SIG-M5 treated with dmso at 0.1 percent for 504 hours (cell line): ENCODE data around the gene GMNC.
"Not testable (repeated sequence)": the region's sequence is repeated elsewhere in the genome, so short reads cannot be mapped to it uniquely, and the experiment has no call there.

Source experiments
- DNase-seq: peaks from one replicate; lab custom pipeline; 2025; ENCODE audit not compliant: unreplicated experiment; lab: John Stamatoyannopoulos, UW

Gene GMNC, protein sequence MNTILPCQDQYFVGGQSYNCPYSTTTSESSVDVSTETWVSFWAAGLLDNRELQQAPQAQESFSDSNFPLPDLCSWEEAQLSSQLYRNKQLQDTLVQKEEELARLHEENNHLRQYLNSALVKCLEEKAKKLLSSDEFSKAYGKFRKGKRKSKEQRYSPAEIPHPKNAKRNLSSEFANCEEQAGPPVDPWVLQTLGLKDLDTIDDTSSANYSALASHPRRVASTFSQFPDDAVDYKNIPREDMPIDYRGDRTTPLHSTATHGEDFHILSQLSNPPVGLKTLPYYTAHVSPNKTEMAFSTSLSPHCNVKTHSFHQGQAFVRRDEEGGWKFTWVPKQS

DNA sequence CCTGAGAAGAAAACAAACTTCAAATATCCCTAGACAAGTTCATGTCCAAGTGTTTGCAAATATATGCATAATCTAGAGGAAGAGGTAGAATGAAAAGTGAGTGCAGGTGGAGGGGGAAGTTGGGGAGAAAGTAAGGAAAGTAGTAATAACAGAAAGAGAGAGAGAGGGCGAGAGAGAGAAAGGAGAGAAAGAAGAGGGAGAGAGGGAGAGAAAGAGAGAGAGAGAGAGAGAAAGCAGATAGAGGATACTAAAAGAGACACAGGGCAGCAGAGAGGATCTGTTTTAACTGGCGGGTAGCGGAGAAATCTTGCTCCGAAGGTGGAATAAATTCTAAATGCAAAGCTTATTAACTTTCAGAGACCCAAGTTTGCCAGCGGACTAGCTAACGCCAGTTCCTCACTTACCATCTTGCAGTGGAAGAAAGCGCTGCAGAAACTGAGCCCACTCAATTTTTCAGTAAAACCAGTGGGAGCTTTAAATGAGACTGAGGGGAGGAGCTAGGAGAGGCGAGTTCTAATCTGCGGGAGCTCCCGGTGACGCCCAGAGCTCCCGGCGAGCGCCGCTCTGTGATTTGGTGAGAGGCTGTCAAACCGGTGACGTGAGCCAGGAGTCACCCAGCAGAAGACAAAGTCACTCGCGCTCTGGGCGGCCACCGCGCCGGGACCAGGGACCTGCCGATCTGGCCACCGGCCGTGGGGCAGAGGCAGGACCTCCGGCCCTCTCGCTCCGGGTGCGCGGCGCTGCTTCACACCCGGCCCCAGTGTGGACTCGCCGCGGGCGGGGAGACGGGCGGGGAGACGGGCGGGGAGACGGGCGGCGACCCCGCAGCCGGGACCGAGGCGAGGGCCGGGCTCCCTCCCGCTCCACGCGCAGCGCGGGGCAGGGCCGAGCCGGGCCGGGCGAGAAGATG lies at the start of gene GMNC:
Gene GMNC (minus strand): TSS at position 486 of the 910 bp plus-strand sequence. CDS start 79 bp downstream, at position 407.
- DNase-seq = peak; percentile 23

DNA sequence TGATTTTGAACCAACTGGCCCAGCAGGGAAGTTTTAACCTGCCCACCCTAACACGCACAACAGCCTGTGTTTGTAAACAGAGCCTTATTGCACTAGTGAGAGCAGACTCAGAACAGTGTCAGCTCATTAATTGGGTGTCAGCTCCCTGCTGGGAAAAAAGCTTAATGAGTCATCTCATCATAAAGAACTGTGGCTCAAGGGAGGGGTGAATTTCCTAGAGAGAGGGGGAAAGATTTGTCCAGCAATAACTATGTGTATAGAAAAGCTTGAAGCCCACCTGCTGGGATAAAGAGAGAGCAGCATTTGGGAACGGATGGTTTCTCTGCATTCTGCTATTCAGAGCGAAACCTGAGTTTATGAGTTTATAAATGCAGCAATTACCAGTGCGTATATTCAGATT lies 48.9 kb upstream of the GMNC start:
- DNase-seq = no peak

DNA sequence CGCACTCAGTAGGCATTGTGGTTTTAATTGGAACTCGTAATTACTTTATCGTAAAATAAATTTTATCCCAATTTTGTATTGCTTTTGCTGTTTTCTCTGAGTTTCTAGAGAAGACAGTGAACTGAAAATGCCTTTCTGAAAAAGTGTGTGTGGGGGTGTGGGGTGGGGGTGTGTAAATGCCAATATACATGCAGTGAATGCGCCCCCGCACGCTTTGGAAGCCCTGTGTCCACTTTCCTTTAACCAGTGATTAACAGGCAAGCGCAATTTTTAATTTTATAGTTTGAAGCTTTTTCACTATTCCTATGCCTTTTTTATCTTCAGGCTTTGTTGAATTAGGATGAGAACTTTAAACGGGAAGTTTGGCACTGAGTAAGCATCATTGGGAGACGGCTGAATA lies 47.4 kb upstream of the GMNC start:
- DNase-seq = no peak

DNA sequence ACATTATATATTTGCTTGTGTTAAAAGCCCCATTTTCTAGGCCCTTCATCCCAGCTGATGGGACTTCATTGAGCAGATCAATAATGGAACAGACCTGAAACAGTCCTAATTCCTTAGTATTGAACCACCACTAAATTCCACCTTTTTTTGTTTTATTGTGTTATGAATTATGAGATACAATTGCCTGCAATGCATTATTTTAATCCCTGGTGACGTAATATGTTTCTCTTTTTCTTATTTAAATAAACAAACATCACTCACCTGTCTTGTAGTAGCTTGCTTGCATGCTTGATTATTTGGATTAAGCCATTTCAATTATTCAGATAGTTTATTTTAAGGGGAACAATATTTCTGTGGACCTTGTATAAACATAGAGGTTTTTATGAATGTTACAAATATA lies 40.7 kb upstream of the GMNC start:
- DNase-seq = no peak

DNA sequence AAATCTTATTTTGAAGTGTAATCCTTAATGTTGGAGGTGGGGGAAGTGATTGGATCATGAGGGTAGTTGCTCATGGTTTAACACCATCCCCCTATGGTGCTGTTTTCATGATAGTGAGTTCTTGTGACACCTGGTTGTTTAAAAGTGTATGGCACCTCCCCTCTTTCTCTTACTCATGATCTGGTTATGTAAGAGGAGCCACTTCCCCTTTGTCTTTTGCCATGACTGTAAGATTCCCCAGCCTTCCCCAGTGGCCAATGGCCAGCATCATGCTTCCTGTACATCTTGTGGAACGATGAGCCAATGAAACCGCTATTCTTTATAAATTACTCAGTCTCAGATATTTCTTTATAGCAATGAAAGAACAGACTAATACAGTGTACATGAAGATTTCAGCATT lies 39.8 kb upstream of the GMNC start:
- peak; percentile 49 for DNase-seq

DNA sequence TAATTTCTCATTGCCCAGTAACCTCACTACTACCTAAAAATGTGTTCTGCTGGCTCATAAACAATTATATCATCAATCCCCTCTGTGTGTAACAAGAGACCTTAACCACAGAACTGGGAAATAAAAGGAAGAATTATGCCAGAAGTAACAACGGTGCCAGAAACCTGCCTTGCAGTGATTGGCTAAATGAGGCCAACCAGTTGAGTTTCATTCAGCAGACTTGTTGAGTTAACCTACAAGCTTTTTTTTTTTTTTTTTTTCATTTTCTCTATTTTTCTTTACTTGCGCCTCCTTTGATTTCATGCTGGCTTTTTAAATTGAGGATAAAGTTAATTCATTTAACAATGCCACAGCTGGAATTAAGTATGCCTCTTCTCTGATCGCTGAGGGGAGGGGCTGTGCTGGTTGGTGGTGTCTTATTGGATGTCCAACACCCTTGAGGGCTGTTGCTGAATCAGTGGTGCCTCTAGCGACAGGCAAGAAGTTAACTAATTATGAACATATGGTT lies 30.0 kb upstream of the GMNC start:
- DNase-seq = no peak

DNA sequence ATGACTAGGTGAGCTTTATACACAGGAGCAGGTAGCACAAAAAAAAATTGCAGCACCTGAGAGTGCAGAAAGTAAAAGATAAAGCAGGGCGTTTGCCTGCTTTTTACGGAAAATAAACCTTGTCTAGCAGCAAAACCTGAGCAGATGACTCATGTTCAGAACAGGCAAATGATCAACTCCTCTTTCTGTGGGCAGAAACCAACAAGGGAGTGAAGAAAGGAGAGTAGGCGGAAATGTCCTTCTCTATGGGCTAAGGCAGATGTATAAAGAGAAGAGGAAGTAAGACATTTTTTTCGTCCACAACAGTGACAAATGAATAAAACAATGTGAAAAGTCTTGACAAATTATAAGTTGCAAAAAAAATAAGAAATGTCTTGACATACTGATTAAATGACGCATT lies 24.5 kb upstream of the GMNC start:
- DNase-seq = peak; percentile 42

DNA sequence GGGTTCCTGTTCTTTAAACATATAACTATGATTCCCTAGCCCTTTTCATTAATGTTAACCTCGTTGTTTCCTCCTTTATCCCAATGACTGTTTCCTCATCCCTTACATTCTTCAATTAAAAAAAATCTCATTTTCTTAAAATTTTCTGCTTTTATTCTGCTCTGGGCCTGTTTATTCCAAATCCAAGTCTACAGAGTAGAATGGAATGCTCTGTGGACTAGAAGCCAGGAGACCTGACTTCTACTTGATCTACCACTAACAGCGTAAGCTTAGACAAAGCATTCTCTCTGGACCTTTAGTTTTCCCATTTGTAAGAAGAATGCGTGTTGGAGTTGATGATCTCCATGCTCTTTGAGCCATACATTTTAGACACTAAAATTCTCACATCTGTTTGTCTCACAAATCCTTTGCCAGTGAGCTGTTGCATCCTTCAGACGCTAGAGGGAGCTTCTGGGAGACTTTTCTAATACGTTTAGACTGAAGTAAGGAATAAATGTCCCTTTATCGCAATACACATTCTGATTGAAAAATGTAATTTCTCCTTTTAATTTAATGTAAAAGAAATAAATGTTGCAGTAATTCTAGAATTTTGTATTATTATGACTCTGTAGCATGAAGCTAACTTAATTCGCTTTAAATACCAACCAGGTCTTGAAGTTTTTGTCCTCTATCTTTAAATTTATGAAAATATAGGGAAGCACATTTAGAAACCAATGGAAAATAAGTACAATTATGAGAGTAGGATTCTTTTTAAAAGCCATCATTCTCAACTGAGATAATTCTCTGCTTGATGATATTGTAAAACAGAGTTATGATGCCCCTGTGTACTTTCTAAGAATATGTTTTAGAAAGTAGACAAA lies 21.7 kb upstream of the GMNC start:
- DNase-seq = peak; percentile 47

DNA sequence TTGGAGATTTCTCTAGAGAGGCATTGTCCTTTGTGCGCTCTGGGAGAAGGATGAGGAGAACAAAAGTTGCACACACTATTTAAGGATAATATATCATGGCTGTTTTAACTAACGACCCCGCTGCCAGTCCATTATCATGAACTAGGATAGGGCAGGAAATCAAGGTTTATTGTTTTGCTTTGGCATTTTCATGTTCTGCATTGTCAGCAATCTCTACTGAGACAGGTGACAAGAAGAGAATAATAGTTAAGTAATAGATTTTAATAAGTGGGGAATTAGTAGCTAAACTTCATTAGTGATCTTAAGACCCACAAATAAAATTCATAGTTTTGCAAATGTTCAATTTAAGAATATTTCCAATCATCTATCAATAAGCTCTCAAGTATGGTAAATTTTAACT lies 20.6 kb upstream of the GMNC start:
- DNase-seq = no peak

DNA sequence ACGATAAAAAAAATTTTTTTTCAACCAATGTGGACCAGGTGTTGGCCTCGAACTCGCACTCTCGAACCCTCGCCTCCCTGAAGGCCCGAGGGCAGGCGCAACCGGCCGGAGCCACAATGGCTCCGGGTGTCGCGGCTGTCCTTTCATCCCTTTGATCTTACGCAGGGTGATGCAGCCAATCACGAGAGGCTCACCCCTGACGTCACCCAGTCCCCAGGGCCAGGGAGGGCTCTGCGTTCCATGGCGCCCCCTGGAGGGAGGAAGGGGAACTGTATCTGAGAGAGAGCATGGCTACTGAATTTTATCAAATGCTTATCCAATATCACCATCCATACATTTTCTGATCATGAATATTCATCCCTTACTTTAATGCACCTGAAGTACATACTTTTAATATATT lies 15.4 kb upstream of the GMNC start:
- DNase-seq = no peak

DNA sequence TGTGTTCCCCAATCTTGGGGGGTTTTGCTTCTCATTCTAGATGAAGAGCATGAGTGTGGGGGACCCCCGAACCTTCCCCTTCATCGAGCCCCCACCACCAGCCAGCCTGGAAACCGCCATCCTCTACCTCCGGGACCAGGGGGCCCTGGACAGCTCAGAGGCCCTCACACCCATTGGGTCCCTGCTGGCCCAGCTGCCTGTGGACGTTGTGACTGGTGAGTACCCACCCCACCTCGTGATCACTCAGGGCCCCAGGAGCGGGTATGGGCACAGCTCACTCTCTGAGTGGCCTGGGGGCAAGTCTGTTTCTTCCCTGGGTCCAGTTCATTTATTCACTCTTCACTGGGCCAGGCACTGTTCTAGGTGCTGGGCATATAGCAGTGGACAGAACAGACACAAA lies 13.9 kb upstream of the GMNC start:
- DNase-seq = not testable (repeated sequence)

DNA sequence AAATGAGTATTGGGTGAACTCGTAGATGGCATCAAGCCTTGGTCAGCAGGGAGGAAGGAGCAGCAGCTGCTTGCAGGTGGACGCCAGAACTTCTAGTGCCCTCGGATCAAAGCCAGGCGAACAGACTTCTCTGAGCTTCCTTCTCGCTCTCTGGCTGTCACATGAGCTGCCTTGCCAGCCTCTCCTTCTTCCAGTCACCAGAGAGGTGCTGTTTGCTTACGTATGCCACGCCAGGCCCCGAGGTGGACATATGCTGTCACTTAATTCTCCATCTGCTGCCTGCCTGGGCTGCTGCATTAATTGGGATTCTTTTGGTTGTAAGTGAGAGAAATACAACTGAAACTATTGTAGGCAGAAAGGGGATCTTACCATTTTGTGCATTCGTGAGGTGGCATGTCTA lies 12.6 kb upstream of the GMNC start:
- DNase-seq = not testable (repeated sequence)

DNA sequence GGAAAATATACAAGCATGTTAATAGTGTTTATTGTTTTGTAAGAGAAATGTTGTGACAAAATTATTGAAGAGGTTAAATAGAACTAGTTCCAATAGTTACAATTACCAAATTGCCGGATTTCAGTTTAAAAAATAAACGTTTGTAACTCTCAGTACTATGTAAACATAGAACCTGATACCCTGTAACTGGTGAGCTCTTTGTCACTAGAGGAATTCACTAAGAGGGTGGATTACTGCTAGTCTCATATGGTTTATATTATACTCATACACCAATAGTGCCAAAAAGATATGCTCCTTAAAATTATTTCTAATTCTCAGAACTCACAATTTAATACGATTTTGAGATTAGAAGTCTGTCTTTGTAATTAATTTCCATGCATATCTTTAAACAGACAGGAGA lies 7.6 kb upstream of the GMNC start:
- DNase-seq = no peak

DNA sequence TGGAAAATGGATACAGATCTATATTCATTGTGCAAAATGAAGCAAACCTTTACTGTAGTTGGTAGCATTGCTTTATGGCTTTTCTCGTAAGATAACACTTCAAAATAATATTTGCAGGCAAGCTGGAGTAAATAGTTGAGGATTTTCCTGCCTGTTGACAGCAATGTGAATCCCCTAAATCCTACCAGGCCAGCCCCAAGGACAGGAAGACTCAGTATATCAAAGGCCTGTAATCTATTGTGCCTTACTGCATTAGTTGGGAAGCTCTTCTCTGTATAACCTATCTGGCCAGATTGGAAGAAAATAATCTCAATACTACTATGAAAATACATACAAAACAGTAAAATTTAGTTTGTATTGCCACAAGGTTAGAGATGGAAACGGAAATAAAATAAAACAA lies 4.6 kb upstream of the GMNC start:
- DNase-seq = no peak

DNA sequence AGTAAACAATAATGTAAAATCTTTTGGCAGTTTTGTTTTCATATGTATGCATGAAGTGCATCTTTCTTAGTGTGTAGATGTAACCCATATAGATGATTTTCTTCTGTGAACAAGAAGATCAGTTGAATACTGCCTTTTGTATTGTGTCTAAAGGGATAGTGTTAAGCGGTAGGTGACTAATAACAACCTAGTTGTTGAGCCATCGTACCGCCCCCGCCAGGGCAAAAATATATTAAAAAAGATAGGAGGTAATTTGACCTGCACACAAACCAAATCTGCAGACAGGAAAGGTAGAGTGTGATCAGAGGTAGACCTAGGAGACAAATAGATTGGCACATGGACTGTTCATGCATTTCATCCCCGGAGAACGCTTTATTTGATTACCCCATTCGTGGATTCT lies 3.3 kb upstream of the GMNC start:
- no peak for DNase-seq

DNA sequence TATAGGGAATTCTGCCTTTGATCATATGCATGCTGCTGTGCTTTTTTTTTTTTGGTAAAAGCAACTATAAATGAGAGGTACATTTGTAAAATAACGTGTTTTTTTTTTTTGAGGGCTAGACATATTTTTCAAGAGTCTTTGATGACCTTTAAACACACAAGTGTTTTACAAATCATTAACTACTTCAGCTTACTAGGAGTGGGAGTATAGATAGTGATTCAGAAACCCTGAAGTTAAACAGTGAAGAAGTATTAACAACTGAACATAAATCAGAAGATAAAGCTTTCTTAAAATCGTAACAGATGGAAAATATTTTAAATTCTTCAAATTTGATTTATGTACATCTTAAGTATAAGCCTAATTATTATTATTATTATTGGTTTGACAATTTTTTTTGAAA lies 2.9 kb upstream of the GMNC start:
- no peak for DNase-seq

DNA sequence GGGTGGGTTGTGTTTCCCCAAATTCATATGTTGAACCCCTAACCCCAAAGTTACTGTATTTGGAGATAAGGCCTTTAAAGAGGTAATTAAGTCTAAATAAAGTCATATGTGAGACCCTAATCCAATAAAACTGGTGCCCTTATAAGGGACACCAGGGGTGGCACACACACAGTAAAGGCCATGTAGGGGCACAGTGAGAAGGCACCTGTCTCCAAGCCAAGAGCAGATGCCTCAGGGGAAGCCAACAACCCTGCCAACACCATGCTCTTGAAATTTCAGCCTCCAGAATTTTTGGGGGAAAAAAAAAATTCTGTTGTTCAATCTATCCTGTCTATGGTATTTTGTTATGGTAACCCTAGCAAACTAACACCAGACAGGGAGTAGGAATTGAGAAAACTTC lies 1.5 kb upstream of the GMNC start:
- no peak for DNase-seq

DNA sequence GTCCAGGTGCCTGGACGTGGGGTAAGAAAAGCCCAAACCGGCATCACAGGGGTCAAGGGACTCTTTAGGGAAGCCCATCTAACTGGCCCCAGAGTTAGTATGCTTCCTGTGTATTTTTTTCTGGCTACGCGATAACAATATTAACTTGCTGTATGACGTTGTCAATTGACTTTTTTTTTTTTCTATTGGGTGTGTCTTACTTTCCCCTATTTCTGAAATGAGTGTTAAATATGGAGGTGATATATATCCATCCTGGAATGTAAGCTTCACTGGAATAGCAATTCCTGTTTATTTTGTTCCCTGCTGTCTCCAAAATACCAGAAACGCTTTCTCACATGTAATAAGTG lies 598 bp upstream of the GMNC start:
- DNase-seq = no peak

DNA sequence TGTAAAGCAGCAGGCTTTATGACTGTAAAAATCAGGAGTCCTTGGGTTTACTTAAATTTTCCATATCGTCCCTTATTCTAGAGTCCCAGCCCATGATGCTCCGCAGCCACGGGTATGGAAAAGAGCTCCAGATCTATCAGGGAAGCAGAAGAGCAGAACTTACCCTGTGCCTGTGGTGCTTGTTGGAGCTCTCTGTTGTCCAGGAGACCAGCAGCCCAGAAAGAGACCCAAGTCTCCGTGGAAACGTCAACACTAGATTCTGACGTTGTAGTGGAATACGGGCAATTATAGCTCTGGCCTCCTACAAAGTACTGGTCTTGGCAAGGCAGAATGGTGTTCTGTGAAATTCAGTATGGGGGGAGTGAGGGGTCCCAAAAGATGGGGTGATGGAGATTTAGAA lies 2.0 kb downstream of the GMNC start:
- DNase-seq = no peak

DNA sequence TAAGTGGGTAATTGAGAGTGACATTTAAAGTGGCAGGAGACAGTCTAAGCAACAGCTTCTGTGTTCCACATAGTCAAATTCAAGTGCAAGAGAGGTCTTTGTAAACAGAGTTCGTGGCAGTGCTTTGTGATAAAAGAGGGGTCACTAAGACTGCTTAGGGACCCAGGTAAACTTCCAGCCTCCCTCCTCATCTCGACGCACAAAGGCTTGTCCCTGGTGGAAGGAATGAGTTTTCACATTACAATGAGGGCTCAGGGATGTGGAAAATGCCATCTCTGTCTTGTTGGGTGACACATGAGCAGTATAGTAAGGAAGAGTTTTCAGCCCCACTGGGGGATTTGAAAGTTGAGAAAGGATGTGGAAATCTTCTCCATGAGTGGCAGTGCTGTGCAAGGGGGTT lies 7.3 kb downstream of the GMNC start:
- DNase-seq = no peak

DNA sequence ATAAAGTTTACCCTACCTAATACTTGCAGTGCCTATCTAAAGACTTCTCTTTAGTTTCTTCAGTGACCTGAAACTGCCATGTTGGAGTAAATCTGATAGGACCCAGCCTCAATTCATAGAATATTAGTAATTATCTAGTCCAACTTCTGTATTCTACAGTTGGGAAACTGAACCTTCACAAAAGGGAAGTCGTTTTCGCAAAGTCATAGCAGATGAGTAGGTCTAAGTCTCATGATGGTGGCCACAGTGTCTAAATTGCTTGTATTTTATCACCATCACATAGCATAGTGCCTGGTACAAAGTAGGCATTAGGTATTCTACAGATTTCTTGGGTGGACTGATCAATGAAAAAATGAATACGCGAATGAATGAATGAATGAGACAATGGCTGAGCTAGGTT lies 8.4 kb downstream of the GMNC start:
- peak; percentile 31 for DNase-seq
